Measurements from ENCODE around the gene AADACL4. TPM values are rescaled to one million over a fixed set of nuclear protein-coding genes. Genes with fewer than 3 reads are reported as not detected.
"Not testable (repeated sequence)": the region's sequence is repeated elsewhere in the genome, so short reads cannot be mapped to it uniquely, and the experiment has no call there.

The AADACL4 gene
- total and polyA plus RNA-seq, 11 donors = not detected

DNA sequence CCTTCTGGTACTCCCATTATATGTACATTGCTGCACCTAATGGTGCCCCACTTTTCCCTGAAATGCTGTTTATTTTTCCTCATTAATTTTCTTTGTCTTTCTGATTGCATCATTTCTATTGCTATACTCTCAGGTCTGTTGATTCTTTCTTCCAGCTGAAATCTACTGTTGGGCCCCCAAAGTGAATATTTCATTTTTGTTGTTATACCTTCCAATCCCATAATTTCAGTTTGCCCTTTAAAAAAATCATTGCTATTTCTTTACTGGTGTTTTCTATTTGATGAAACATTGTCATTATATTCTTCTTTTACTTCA, 3.0 kb upstream of the AADACL4 start:
- H3K27me3 ChIP-seq = no peaks in the 10 kb centered on the region
- no peak for TF ChIP-seq POLR2A (IDR thresholded peaks at IDR 0.05)
- TF ChIP-seq, protein P1, sequence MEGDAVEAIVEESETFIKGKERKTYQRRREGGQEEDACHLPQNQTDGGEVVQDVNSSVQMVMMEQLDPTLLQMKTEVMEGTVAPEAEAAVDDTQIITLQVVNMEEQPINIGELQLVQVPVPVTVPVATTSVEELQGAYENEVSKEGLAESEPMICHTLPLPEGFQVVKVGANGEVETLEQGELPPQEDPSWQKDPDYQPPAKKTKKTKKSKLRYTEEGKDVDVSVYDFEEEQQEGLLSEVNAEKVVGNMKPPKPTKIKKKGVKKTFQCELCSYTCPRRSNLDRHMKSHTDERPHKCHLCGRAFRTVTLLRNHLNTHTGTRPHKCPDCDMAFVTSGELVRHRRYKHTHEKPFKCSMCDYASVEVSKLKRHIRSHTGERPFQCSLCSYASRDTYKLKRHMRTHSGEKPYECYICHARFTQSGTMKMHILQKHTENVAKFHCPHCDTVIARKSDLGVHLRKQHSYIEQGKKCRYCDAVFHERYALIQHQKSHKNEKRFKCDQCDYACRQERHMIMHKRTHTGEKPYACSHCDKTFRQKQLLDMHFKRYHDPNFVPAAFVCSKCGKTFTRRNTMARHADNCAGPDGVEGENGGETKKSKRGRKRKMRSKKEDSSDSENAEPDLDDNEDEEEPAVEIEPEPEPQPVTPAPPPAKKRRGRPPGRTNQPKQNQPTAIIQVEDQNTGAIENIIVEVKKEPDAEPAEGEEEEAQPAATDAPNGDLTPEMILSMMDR (IDR thresholded peaks at IDR 0.05) = no peak
- intact Hi-C loops (cut with DNase I) = no loop called here

DNA sequence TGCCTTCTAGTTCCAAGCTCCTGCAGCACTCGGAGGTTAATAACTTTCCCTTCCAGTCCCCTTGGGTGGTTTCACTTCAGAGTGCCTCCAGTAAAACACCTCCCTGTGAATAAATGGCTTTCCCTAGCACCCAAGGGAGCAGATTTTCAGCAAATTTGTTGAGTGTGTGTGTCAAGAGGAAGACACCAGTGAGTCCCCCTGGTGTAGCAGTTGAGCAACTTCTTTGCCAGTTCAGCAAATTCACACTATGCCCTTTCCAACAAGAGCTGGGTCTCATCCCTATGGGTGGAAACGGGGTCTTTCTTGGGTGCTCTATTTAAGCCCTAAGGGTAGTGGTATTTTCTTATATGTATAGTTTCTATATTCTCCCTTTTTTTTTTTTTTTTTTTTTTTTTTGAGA, 806 bp upstream of the AADACL4 start:
- 86 to 97% (median 91%) methylated on average over 2 of the region's 2 CpGs for WGBS, 4 donors
- Histone ChIP-seq H3K9me3 (peaks cover 0 to 30% (median 18%) of the 10 kb centered on the region in 12 donors), H3K27me3 (no peaks in the 10 kb centered on the region), H3K4me3 (no peak overlapping the region), H3K4me1 (no peaks in the 10 kb centered on the region), H3K36me3 (no peaks in the 10 kb centered on the region), H3K27ac (no peak overlapping the region)
- TF ChIP-seq POLR2A (IDR thresholded peaks at IDR 0.05) = no peak
- TF ChIP-seq, protein P1 (IDR thresholded peaks at IDR 0.05) = no peak
- intact Hi-C loops (cut with DNase I) = no loop called here
- no peak for ATAC-seq
- no peak for DNase-seq

More for the DNA sequence above, 3.0 kb upstream of the AADACL4 start:
- Histone ChIP-seq H3K9me3 (peaks cover 0 to 30% (median 18%) of the 10 kb centered on the region in 12 donors), H3K27ac (no peak overlapping the region), H3K36me3 (no peaks in the 10 kb centered on the region), H3K4me1 (peaks cover 0 to 14% (median 9%) of the 10 kb centered on the region in 12 donors), H3K4me3 (no peak overlapping the region)
- no peak for DNase-seq
- no peak for ATAC-seq

DNA sequence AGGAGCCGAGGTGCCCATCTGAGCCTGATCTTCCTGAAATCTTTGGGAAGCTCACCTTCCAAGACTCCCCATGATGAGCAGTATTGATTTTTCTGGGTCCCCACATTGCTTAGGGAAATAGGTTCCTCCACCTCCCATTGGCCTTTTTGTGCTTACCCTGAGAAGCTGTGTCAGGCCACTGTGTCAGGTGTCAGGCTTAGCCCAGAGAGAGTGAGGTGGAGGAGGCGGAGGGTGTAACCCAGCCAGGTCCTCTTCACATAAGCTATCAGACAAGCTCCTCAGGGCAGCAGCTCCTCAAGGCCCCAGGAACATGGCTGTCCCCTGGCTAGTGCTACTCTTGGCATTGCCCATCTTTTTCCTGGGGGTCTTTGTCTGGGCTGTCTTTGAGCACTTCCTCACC, 352 bp downstream of the AADACL4 start:
- H3K4me3 ChIP-seq = no peak overlapping the region
- no peak overlapping the region for H3K27ac ChIP-seq
- TF ChIP-seq POLR2A (IDR thresholded peaks at IDR 0.05) = no peak
- TF ChIP-seq, protein P1 (IDR thresholded peaks at IDR 0.05) = no peak
- no peak for DNase-seq
- intact Hi-C loops (cut with DNase I) = no loop called here
- H3K4me1 ChIP-seq = no peaks in the 10 kb centered on the region
- no peaks in the 10 kb centered on the region for H3K36me3 ChIP-seq
- WGBS, 4 donors = 90 to 96% (median 93%) methylated on average over 2 of the region's 2 CpGs
- ATAC-seq = no peak
- H3K9me3 ChIP-seq = peaks cover 0 to 28% (median 17%) of the 10 kb centered on the region in 12 donors
- no peaks in the 10 kb centered on the region for H3K27me3 ChIP-seq

DNA sequence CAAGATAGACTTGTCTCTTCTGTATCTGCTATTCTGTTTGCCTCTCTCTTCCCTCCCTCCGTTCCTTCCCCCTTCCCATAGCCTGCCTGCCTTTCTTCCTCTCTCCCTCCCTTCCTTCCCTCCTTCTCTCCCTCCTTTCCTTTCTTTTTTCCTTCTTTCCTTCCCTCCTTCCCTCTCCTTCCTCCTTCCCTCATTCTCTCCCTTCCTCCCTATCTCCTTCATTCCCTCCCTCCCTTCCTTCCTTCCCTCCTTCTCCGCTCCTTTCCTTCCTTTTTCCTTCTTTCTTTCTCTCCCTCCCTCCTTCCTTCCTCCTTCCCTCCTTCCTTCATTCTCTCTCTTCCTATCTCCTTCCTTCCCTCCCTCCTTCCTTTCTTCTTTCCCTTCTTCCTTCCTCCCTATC, 944 bp downstream of the AADACL4 start:
- WGBS, 4 donors = 83 to 98% (median 88%) methylated on average over 2 of the region's 2 CpGs
- ATAC-seq = no peak
- H3K27ac ChIP-seq = no peak overlapping the region
- no peaks in the 10 kb centered on the region for H3K36me3 ChIP-seq
- intact Hi-C loops (cut with DNase I) = no loop called here
- TF ChIP-seq POLR2A (IDR thresholded peaks at IDR 0.05) = no peak
- TF ChIP-seq, protein P1 (IDR thresholded peaks at IDR 0.05) = no peak
- no peaks in the 10 kb centered on the region for H3K27me3 ChIP-seq
- no peak overlapping the region for H3K4me3 ChIP-seq
- peaks cover 0 to 22% (median 12%) of the 10 kb centered on the region in 12 donors for H3K9me3 ChIP-seq
- H3K4me1 ChIP-seq = no peaks in the 10 kb centered on the region
- no peak for DNase-seq

DNA sequence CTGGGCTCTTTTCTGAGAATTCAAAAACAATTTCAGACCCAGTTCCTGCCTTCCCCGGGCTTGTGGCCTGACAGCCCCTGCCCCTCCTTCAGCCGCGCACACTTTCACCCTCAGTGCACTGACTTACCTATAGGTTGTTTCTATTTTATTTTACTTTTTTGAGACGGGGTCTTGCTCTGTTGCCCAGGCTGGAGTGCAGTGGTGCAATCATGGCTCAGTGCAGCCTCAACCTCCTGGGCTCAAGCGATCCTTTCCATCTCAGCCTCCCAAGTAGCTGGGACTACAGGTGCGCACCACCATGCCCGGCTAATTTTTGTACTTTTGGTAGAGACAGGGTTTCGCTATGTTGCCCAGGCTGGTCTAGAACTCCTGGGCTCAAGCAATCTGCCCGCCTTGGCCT, 1.5 kb downstream of the AADACL4 start:
- WGBS, 4 donors = 93 to 94% (median 94%) methylated on average over 9 of the region's 9 CpGs
- intact Hi-C loops (cut with DNase I); H3K27me3 ChIP-seq; H3K27ac ChIP-seq; H3K4me1 ChIP-seq; H3K4me3 ChIP-seq; ATAC-seq; H3K36me3 ChIP-seq; DNase-seq: not testable (repeated sequence)
- peaks cover 0 to 16% (median 6%) of the 10 kb centered on the region in 12 donors for H3K9me3 ChIP-seq

Data from heart left ventricle (tissue), 16 donors.